Embryonic facial prominence (tissue), 1 donor: Measurements from ENCODE around the gene RANBP9.

Source experiments
- DNase-seq: peaks from one replicate; pipeline ENCODE4 v3.0.0-alpha.2; 2016; ENCODE audit errors: extremely low spot score

RANBP9 gene

DNA sequence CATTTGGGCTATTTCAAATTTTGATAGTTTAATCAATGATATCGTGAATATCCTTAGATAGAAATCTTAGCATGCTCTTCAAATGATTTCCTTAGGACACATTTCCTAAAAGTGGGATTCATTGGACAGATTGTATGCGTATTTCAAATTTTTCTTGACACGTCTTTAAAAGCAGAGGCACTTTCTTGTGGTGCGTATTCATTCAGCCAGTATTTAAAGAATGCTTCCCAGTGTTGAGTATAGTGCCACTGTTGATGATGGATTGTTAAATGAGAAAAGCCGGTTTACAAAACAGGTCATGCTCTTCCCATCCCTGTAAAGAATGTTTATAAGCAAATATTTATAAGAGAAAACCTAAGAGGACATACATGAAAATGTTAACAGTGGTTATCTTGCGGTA lies 111.6 kb downstream of the RANBP9 start:
- DNase-seq, result no peak

DNA sequence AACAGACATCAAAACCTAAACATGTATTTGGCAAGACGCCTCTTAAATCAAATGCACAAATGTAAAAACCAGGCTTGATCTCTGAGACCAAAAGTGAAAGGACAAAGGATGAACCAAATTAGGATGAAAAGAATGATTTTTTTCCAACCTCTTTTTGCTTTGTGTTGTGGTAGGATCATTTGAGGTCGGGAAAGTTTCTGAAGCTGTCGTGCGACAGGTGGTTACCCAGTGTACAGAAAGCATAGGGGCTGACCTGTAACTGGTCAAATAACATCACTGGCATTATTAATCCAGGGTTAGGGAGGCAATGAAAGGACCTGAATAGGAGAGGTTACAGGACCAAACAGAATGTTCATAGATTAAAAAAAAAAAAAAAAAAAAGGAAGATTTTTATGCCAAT lies 114.6 kb downstream of the RANBP9 start:
- no peak for DNase-seq

DNA sequence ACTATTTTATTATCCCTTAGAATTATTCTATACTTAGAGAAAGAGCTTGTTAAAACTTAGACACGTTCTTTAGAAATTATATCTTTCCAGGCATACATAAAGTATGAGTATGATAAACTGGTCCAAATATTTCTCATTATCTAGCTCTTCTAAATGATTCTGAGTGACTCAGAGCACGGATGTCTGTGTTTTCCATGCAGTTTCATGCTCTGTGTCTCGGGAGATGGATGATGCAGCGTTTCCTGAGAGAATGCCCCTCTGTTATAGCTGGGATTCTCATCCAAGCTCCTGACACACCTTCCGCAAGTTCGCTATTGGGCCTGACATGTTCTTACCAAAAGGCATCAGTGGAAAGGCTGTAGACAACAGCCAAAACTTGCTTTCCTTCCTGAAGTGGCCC lies 117.9 kb downstream of the RANBP9 start:
- DNase-seq, result no peak

DNA sequence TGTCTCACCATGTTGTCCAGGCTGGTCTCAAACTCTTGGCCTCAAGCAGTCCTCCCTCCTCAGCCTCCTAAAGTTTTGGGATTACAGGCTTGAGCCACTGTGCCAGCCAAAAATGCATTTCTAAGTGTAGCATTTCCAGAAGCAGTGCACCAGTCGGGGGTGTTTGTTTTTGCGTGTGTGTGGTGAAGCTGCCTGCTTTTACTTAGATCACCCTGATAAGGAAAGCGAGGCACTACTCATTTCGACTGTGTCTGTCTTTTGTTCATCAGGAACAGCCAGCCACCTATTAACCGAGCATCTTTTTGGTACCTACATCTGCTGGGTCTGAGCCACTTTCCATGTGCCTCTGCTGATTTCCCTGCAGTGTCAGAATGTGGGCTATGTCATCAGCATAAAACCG lies 118.5 kb downstream of the RANBP9 start:
- DNase-seq, result no peak

DNA sequence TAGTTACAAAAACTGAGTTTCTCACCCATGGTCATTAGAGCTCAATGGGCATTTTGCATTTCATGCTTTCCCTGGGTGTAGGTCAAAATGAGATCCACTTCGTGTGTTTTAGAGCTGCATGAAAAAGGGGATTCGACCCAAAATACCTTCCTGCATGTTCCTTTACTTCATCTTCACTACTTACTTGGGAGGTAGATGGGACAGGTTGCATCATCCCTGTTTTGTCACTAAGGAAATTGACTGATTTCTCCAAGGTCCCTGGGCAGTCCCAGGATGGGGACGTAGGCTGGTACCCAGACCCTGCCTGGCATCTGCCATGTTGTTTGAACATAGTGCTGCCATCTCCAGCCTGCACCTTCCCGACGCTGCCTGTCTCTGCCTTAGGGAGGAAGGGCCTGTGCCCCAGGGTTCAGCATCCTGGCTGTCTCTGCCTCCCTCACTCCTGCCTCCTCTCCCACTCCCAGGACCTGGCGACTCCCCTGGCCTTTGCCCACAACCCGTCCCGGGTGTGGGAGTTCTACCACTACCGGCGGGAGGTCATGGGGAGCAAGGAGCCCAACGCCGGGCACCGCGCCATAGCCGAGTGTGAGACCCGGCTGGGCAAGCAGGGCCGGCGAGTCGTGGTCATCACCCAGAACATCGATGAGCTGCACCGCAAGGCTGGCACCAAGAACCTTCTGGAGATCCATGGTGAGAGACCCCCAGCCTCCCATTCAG lies 120.3 kb downstream of the RANBP9 start:
- no peak for DNase-seq

DNA sequence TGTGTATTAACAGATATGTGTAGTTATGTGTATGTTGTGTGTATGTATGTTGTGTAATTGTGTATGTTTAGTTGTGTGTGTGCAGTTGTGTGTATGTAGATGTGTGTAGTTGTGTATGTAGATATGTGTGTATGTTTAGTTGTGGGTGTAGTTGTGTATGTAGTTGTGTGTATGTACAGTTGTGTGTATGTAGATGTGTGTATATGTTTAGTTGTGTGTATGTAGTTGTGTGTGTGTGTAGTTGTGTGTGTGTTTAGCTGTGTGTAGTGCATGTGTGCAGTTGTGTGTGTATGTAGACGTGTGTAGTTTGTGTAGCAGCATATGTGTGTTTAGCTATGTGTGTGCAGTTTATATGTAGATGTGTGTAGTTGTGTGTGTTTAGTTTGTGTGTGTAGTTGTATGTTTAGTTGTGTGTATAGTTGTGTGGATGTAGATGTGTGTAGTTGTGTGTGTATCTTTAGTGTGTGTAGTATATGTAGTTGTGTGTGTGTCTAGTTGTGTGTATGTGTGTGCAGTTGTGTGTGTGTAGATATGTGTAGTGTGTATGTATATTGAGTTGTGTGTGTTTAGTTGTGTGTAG lies 121.0 kb downstream of the RANBP9 start:
- DNase-seq, result no peak

DNA sequence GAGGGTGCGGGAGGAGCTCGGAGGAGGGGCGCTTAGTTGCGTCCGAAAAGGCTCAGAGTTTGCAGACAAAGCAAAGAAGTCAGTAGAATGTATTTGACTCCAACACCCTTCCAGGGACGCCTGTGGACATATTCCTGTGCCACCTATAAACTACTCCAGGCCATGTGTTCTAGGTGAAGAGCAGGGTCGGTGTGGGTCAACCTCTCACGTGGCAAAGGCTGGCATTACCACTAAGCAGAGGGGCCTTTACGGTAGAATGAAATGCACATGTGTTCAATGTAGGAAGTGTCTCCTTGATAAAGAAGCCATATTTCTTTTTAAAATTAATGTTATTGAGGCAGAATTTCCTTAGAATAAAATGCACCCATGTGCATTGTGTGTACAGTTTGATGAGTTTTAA lies 121.8 kb downstream of the RANBP9 start:
- DNase-seq, result no peak

DNA sequence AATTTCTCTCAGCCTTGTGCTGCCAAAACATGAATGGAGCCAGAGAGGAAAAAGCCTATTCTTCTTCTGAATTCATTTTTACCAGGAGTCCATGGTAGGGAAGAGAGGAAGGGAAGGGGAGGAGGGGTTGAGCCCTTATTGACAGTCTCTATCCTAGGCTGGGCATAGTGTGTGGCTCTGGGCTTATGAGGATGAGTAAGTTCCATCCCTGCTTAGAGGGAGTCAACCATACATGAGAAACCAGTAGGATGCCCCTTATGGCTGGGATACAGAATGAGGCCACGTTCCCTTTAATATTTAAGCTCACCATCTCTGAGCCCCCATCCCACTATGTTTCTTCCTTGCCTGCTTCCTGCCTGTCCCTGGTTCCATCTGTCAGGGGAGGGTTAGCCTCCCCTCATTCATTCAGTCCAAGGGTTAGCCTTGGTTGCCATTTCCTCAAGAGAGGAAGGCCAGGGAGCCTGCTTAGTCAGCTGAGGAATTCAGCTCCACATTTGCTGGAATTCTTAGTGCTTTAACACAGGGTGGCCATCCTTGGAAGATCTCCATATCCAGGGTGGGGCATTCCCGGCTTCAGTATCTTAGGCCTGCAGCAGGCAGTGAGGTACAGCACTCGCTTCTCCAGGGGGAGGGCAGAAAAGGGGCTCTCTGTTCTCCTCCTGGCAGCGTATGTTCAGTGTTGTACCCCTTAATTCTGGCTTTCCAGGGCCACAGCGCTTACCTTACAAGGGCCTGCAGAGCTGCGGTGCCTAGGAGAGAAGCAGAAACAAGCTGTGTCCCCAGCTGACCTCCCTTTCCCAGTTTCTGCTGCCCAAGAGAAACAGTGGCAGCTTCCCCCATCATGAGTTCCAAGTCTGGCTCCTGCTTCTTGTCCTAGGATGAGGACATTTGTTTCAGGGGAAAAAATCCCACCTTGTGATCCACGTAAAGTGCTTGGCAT lies 124.8 kb downstream of the RANBP9 start:
- no peak for DNase-seq

DNA sequence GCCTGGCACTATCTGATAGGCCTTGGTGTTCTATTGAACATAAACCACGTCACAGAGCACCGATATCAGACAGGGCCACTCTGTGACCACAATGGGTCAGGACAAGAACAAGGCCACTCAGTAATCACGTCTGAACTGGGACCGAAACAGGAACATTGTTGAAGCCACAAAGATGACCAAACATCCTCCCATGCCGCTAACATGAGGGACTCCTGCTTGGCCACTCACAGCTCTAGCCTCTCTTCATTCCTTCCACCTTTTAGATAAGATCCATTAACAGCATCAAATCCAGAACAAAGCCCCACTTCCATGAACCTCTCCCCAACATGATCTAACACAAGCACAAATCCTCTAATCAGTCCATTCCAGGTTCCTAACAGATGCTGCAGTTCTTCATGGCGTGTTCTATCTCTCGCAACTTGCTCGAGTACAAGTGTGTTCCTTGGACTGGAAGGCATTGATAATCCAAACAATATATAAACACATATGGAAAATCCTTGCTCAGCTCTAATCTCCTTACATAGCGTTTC lies 129.9 kb downstream of the RANBP9 start:
- no peak for DNase-seq

DNA sequence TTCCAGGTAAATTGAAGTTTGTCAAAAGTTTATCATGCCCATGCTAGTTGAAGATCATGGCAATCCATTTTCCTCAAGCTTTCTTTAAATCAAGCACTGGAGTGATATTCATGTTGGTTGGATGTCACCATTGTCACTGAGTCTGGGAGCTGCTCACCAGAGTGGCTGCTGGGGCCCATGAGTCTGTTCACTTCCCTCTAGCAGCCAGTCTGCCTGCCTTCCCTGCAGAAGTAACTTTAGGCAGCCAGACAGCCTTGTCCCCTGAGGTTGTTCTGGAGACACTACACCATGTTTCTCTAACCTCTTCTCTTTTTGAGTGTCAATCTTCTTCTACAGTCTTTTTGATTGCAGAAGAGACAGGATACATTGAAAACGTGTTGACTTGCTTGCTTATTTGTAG lies 131.7 kb downstream of the RANBP9 start:
- DNase-seq, result no peak

DNA sequence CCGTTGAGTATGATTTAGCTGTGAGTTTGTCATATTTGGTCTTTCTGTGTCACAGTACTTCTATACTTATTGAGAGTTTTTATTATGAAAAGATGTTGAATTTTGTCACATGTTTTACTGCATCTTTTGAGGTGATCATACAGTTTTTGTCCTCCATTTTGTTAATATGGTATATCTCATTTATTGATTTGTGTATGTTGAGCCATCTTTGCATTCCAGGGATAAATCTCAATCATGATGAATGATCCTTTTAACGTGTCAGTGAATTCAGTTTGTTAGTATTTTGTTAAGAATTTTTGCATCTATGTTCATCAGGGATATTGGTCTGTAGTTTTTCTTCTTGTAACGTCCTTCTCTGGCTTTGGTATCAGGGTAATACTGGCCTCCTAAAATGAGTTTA lies 133.7 kb downstream of the RANBP9 start:
- DNase-seq, result no peak

DNA sequence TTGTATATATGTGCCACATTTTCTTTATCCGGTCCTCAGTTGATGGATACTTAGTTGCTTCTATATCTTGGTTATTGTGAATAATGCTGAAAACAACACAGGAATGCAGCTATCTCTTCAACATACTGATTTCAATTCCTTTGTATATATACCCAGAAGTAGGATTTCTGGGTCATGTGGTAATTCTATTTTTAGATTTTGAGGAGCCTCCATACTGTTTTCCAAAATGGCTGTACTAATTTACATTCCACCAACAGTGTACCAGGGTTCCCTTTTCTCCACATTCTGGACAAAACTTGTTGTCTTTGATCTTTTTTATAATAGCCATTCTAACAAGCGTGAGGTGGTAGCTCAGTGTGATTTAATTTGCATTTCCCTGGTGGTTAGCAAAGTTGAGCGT lies 135.6 kb downstream of the RANBP9 start:
- no peak for DNase-seq

DNA sequence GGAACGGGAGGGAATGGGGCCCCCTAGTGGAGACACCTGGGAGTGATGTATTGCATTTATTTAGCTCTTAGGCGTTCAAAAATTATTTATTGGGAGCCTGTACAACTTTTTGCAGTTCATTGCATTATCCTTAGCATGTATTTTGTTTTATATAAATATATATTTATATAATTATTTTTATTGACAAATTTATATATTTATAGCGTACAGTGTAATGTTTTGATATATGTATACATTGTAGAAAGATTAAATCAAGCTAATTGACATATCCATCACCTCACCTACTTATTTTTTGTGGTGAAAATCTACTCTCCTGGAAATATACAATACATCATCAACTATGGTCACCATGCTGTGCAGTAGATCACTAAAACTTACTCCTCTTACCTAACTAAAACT lies 136.3 kb downstream of the RANBP9 start:
- no peak for DNase-seq

DNA sequence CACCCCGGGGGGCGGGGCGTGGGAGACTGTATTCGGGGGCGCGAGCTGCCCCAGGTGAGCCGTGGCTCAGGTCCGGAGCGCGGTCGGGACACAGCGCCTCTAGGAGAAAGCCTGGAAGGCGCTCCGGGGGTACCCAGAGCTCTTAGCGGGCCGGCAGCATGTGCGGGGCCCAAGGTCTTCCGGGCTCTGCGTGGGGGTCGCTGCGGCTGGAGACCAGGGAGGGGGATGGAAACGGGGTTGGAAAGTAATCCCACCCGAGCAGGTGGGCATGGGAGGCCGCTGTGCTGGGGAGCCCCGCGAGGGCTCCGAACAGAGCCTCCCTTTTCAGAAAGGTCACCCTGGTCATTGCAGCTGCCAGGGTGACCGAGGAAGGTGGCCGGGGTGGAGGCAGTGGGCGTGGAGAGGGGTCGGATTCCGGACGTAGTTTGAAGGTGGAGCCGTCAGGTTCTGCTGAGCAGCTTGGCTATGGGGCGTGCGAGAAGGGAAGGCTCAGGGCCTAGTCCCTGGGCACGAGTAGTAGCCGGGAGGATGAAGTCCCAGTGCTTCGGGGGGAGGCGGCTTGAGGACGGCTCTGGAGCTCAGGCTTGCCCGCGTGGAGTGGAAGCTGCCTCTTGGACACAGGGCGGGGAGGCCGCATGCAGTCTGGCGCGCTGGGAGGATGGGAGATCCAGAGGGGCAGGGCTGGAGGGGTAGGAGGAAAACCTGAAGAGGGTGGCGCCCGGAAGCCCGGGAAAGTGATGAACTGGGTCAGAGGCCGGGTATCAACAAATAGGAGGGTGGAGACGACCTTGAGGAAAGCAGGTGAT lies 136.9 kb downstream of the RANBP9 start, which contains the start of gene SIRT5:
TSS of gene SIRT5 (plus strand) at position 31 of the 806 bp plus-strand sequence. CDS start 9,510 bp downstream, outside the sequence.
- DNase-seq, result peak; percentile 52

DNA sequence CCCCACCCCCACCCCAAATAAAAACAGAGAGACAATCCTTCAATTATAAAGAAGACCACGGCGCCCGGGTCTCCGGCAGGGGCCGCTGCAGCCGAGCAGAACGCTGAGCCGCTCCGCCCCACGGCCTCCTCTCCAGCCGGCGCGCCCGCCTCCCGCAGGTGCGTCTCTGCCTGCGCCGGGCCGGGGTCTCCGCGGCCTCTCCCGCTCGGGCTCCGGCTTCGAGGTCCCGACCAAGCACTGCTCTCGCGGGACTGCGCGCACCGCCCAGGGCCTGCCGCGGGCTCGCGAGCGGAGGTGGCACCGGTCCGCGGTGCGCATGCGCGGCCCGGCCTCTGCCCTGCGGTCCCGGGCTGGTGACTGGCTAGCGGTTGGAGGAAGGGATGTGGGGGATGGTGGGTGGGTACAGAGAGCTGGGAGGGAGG lies 137.5 kb downstream of the RANBP9 start:
- peak; percentile 90 for DNase-seq

DNA sequence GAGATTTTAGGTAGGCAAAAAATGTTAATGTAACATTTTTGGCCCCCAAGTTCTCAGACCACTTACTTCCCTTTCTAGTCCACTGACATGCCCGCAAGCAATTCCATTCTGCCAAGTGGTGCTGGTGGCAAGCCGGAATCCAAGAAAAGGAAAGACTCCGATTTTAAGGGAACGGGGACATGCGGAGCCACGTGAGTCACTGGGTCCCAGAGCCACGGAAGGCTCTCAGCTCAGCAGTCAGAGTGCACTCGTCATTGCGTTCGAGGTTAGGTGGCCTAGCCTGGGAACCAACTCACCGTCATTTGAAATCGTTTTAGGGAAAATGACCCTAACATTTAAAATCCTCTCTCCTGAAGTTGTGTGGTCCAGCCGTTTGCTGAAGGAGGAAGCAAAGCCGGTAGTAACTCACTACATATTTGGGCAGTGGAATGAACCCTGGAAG lies 137.9 kb downstream of the RANBP9 start:
- DNase-seq, result no peak

DNA sequence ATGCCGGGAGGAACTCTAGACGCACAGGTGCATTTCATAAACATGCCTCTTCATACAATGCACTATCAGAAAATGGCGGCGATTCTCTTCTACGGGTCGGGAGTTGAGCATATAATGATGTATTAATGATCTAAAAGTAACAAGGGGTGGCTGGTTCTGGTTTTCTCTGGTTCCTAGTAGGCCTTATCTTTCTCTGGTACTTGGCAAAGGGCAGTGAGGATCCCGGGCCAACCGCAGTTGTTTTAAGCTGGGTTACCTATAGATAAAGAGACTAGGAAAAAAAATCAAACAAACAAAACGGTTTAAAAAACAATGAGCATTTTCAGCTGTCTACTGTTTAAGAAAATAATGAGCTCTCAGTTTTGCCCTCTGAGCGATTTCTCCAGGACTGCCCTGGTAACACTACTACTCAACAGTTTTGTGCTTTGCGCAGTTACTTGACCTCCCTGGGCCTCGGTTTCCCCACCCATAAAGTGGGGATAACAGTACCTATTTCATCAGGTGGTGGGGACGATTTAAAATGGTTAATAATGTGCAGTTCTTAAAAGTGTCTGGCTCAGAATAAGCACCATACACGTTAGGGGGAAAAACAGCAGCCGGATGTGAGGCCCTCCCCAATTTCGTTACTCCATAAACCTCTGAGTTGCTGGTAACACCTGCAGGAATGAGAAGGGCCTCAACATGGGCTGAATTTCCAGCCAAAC lies 138.5 kb downstream of the RANBP9 start:
- DNase-seq, result no peak

DNA sequence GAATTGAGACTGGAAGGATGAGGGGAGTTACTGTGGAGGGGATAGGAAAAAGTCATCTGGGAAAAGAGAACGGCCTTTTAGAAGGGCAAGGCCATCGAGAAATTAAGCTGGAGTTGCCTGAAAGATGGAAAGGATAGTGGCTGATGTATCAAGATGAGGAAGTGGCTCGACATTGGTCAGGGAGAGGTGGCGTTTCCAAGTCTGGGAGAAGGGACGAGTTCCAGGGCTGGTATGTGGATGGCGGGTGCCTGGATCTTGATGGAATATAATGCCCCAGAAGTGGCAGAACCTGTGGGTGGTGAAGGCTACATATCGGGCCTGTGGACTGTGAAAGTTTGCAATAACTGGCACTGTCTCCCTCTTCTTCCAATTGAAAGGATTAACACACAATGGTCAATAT lies 139.4 kb downstream of the RANBP9 start:
- no peak for DNase-seq
